HEK293 (cell line): ENCODE measurements around the gene IGIP.

Experiments used
- TF ChIP-seq, protein P1 (sequence below): fragments of 450-650 bp; formaldehyde crosslinking; IDR thresholded peaks from 2 replicates; pipeline ENCODE4 v1.5.1; 2016; ENCODE audit warnings: missing biosample characterization, missing genetic modification characterization
- TF ChIP-seq, protein P2 (sequence below): fragments of 450-650 bp; IDR thresholded peaks from 2 replicates; pipeline ENCODE4 v1.5.1; 2018; ENCODE audit warnings: missing biosample characterization, mild to moderate bottlenecking, missing genetic modification characterization

DNA sequence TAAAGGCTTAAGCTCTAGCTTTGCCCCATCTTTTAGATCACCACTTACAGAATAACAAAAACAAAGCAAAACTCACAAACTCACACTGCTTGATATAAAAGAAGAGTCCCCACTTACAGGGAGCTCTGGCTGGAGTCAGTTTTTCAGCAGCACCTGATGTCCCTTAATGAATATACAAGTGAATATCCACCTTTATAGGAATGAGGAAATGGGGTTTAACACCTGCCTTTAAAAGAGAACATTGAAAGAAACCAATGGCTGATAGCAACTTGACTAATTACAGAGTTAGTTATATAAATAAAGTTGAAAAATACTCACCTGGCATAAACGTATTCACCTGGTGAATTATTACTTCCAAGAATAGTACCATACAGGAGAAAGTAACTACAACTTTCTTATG, 32.6 kb upstream of the IGIP start:
- TF ChIP-seq, protein P1, sequence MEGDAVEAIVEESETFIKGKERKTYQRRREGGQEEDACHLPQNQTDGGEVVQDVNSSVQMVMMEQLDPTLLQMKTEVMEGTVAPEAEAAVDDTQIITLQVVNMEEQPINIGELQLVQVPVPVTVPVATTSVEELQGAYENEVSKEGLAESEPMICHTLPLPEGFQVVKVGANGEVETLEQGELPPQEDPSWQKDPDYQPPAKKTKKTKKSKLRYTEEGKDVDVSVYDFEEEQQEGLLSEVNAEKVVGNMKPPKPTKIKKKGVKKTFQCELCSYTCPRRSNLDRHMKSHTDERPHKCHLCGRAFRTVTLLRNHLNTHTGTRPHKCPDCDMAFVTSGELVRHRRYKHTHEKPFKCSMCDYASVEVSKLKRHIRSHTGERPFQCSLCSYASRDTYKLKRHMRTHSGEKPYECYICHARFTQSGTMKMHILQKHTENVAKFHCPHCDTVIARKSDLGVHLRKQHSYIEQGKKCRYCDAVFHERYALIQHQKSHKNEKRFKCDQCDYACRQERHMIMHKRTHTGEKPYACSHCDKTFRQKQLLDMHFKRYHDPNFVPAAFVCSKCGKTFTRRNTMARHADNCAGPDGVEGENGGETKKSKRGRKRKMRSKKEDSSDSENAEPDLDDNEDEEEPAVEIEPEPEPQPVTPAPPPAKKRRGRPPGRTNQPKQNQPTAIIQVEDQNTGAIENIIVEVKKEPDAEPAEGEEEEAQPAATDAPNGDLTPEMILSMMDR (tag by site-specific recombination), result no peak
- TF ChIP-seq, protein P2, sequence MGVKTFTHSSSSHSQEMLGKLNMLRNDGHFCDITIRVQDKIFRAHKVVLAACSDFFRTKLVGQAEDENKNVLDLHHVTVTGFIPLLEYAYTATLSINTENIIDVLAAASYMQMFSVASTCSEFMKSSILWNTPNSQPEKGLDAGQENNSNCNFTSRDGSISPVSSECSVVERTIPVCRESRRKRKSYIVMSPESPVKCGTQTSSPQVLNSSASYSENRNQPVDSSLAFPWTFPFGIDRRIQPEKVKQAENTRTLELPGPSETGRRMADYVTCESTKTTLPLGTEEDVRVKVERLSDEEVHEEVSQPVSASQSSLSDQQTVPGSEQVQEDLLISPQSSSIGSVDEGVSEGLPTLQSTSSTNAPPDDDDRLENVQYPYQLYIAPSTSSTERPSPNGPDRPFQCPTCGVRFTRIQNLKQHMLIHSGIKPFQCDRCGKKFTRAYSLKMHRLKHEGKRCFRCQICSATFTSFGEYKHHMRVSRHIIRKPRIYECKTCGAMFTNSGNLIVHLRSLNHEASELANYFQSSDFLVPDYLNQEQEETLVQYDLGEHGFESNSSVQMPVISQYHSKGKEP (tag by site-specific recombination), result no peak
